Glomerular endothelial cell (primary cell): Measurements from ENCODE around the gene CPSF7. TPM values are rescaled to one million over a fixed set of nuclear protein-coding genes. Genes with fewer than 3 reads are reported as not detected.

Experiments
- DNase-seq: peaks from one replicate; pipeline ENCODE4 v3.0.0-alpha.2; 2011; ENCODE audit warnings: low read depth, low spot score; ENCODE audit errors: extremely low read depth
- total RNA-seq: library from RNA; depleted of rRNA; stranded (reverse); fragments of >200 nt; gene quantifications from 2 replicates; pipeline ENCODE4 v1.2.3, GENCODE V29; 2015

CPSF7 gene
- total RNA-seq, 1 donor from 2014 or later = 38.7 TPM

- DNase-seq = no peak
Observed at GRCh38 chr11:61357894-61358239, 71.9 kb downstream of the CPSF7 start.

- no peak for DNase-seq
Observed at GRCh38 chr11:61357233-61357893, 72.4 kb downstream of the CPSF7 start.

- no peak for DNase-seq
Observed at GRCh38 chr11:61356706-61357105, 73.1 kb downstream of the CPSF7 start.

GRCh38 chr11:61354208-61354607 is 75.6 kb downstream of the CPSF7 start:
- no peak for DNase-seq

GRCh38 chr11:61353131-61354067 is 76.4 kb downstream of the CPSF7 start:
- DNase-seq = no peak

Other genes with a start within 250 kb of the CPSF7 start
- gene PGA3, start 226.5 kb downstream of the CPSF7 start, total RNA-seq = not detected in 2 replicates
- not detected in 2 replicates for gene PGA4, start 207.6 kb downstream of the CPSF7 start, total RNA-seq
- gene PGA5, start 188.8 kb downstream of the CPSF7 start, total RNA-seq = not detected in 2 replicates
- 9.0 and 18.6 TPM in 2 replicates for gene VWCE, start 134.7 kb downstream of the CPSF7 start, total RNA-seq
- gene DDB1, start 96.9 kb downstream of the CPSF7 start, total RNA-seq = 173 and 184 TPM in 2 replicates
- gene TKFC, start 96.7 kb downstream of the CPSF7 start, total RNA-seq = 23.1 and 29.3 TPM in 2 replicates
- 46.1 and 64.1 TPM in 2 replicates for gene CYB561A3, start 68.1 kb downstream of the CPSF7 start, total RNA-seq
- 19.6 and 22.9 TPM in 2 replicates for gene TMEM138, start 67.6 kb downstream of the CPSF7 start, total RNA-seq
- gene TMEM216, start 37.4 kb downstream of the CPSF7 start, total RNA-seq = 5.2 and 9.5 TPM in 2 replicates
- gene SDHAF2, start 149 bp upstream of the CPSF7 start, total RNA-seq = 30.2 and 50.1 TPM in 2 replicates
- gene LRRC10B, start 78.8 kb upstream of the CPSF7 start, total RNA-seq = 0.18 TPM in 1 of 2 replicates, not detected in the other
- gene SYT7, start 151.1 kb upstream of the CPSF7 start, total RNA-seq = 0.53 and 1.3 TPM in 2 replicates